GM12878 (cell line): ENCODE data around the gene GABRB1. TPM values are rescaled to one million over a fixed set of nuclear protein-coding genes. Genes with fewer than 3 reads are reported as not detected.

Experiments used
- ATAC-seq: fragments of 200-7000 bp; cut with Tn5 transposase; 3 replicates; pipeline ENCODE4 v1.9.1; 2020; ENCODE audit warnings: mild to moderate bottlenecking, moderate library complexity
- BruUV-seq: library from RNA; stranded (reverse); fragments of 400-500 nt; replicated peaks from 2 replicates; lab custom pipeline; 2021; lab: Mats Ljungman, UMichigan
- CTCF ChIA-PET: fragments of 300-600 bp; sonication (Branson Sonifier 250); formaldehyde crosslinking; extraction: SDS; loops from one replicate; lab custom pipeline; 2021; ENCODE audit warnings: inconsistent platforms; lab: Yijun Ruan, JAX
- POLR2A ChIA-PET: fragments of 350-600 bp; formaldehyde crosslinking; extraction: SDS; loops from one replicate; lab custom pipeline; 2021; ENCODE audit warnings: inconsistent platforms; lab: Charles Lee
- RAD21 ChIA-PET: fragments of 300-600 bp; sonication (Branson Sonifier 250); formaldehyde crosslinking; loops from one replicate; lab custom pipeline; 2023; ENCODE audit warnings: antibody characterized with exemption; ENCODE audit not compliant: unreplicated experiment; lab: Charles Lee
- SMC1A ChIA-PET: fragments of 300-600 bp; sonication (Branson Sonifier 250); formaldehyde crosslinking; loops from one replicate; lab custom pipeline; 2023; ENCODE audit not compliant: unreplicated experiment, uncharacterized antibody; lab: Charles Lee
- DNase-seq: peaks from one replicate; pipeline ENCODE4 v3.0.0-alpha.2; 2011; ENCODE audit warnings: low read depth, low spot score
- FAIRE-seq: peaks from 3 replicates; lab custom pipeline; 2011; peaks lifted over from hg19 to GRCh38; lab: Jason Lieb, UNC
- H2AFZ ChIP-seq: 2 replicates; pipeline ENCODE4 v1.6.0; 2011; ENCODE audit warnings: low read depth, low read length, control low read depth; ENCODE audit not compliant: control insufficient read depth
- H3K27ac ChIP-seq: 2 replicates; pipeline ENCODE4 v1.5.1; 2011; ENCODE audit warnings: control low read depth; ENCODE audit not compliant: control insufficient read depth, insufficient read depth
- H3K27me3 ChIP-seq, 2 experiments: replicated peaks in 1 of 2; 2 replicates each; pipeline versions ENCODE4 v1.6.0 to v1.6.1; 2011; ENCODE audit warnings: low read length in 1 of 2; ENCODE audit not compliant: control insufficient read depth in 2 of 2, insufficient read depth in 2 of 2
- H3K36me3 ChIP-seq, 2 experiments: 2 replicates each; pipeline ENCODE4 v1.5.1; 2011; ENCODE audit warnings: low read length in 1 of 2; ENCODE audit not compliant: control insufficient read depth in 2 of 2, insufficient read depth in 2 of 2
- H3K4me1 ChIP-seq: 2 replicates; pipeline ENCODE4 v1.6.1; 2011; ENCODE audit warnings: mild to moderate bottlenecking, low read length, moderate library complexity, mixed read lengths; ENCODE audit not compliant: control insufficient read depth, insufficient read depth
- H3K4me2 ChIP-seq: 2 replicates; pipeline ENCODE4 v1.6.0; 2011; ENCODE audit warnings: control low read depth; ENCODE audit not compliant: control insufficient read depth, insufficient read depth
- H3K4me3 ChIP-seq: fragments of 200-600 bp; sonication (generic); 2 replicates; pipeline ENCODE4 v1.5.1; 2016
- H3K79me2 ChIP-seq: 2 replicates; pipeline ENCODE4 v1.6.0; 2011; ENCODE audit warnings: low read length; ENCODE audit not compliant: control insufficient read depth, insufficient read depth
- H3K9ac ChIP-seq: 2 replicates; pipeline ENCODE4 v1.8.0; 2011; ENCODE audit warnings: low read length, control low read depth, mixed read lengths; ENCODE audit not compliant: control insufficient read depth, insufficient read depth
- H3K9me3 ChIP-seq: replicated peaks from 3 replicates; pipeline ENCODE4 v1.5.1; 2011; ENCODE audit warnings: mild to moderate bottlenecking, low read length; ENCODE audit not compliant: control insufficient read depth, insufficient read depth
- H4K20me1 ChIP-seq: 2 replicates; pipeline ENCODE4 v1.6.0; 2011; ENCODE audit not compliant: control insufficient read depth, insufficient read depth
- ASH2L ChIP-seq: fragments of 300-600, 200-600 bp; sonication (generic); IDR thresholded peaks from 2 replicates; pipeline ENCODE4 v1.6.1; 2017; ENCODE audit warnings: low read depth, mild to moderate bottlenecking, borderline replicate concordance
- HDAC2 ChIP-seq: fragments of 200-600 bp; sonication (generic); IDR thresholded peaks from 2 replicates; pipeline ENCODE4 v1.6.1; 2017
- RAD21 ChIP-seq: IDR thresholded peaks from 2 replicates; pipeline ENCODE4 v1.6.1; 2011; ENCODE audit warnings: mild to moderate bottlenecking, low read depth, low read length, moderate library complexity; ENCODE audit not compliant: insufficient read depth
- TAF1 ChIP-seq: IDR thresholded peaks from 2 replicates; pipeline ENCODE4 v1.6.1; 2011; ENCODE audit warnings: mild to moderate bottlenecking, low read depth, low read length, borderline replicate concordance
- TCF7 ChIP-seq: IDR thresholded peaks from 2 replicates; pipeline ENCODE4 v1.6.1; 2014; ENCODE audit warnings: antibody characterized with exemption, borderline replicate concordance
- WGBS: methylation state at CpG from one replicate; pipeline ENCODE4 v1.1.6; 2016; ENCODE audit warnings: low lambda C conversion rate; ENCODE audit not compliant: insufficient replicate concordance, insufficient coverage; ENCODE audit errors: missing lambda C conversion rate; 5-methylcytosine and 5-hydroxymethylcytosine counted together
- in situ Hi-C: fragments of 300-500 bp; cut with MboI; formaldehyde crosslinking; loops from 9 replicates; pipeline ENCODE4 v1.14.3; 2018; ENCODE audit warnings: mixed read lengths
- intact Hi-C: fragments of 100-400 bp; cut with micrococcal nuclease; formaldehyde crosslinking; loops from one replicate; pipeline ENCODE4 v1.14.2; 2022; ENCODE audit not compliant: unreplicated experiment
- polyA plus RNA-seq, 11 experiments: library from polyadenylated mRNA; depleted of rRNA in 4 of 11; unstranded in 6 of 11; stranded (reverse) in 5 of 11; fragments of >200 nt; fragmentation: Nextera tagmentation in 4 of 11; fragmentation: Illumina TruSeq in 1 of 11; extraction: Ambion mirVana in 4 of 11; extraction: Trizol in 1 of 11; gene quantifications; 1 replicate in 1 of 11; 2 replicates in 10 of 11; pipeline versions ENCODE4 v1.2.1 to v1.2.3, GENCODE V29; 2011 to 2016; ENCODE audit warnings: inconsistent platforms in 2 of 11, missing spikeins in 2 of 11, low read depth in 1 of 11
- total RNA-seq, 4 experiments: library from RNA; depleted of rRNA in 3 of 4; stranded (reverse); fragments of >200 nt in 3 of 4; fragmentation: Illumina TruSeq in 1 of 4; extraction: Trizol in 1 of 4; gene quantifications; 2 replicates each; pipeline versions ENCODE4 v1.2.1 to v1.2.3, GENCODE V29; 2013 to 2021
- TF ChIP-seq, protein P1 (sequence below): fragments of 450-650 bp; formaldehyde crosslinking; IDR thresholded peaks from 2 replicates; pipeline ENCODE4 v1.5.0; 2022; ENCODE audit warnings: mild to moderate bottlenecking, missing genetic modification characterization
- TF ChIP-seq, protein P2 (sequence below): fragments of 450-650 bp; IDR thresholded peaks from 2 replicates; pipeline ENCODE4 v1.6.1; 2017; ENCODE audit warnings: mild to moderate bottlenecking, moderate library complexity
- TF ChIP-seq, protein P3 (sequence below): IDR thresholded peaks from 2 replicates; pipeline ENCODE4 v1.6.1; 2011; ENCODE audit warnings: borderline replicate concordance, low read depth, mild to moderate bottlenecking, moderate library complexity, mixed read lengths, low read length; ENCODE audit not compliant: insufficient read depth; ENCODE audit errors: extremely low read length
- TF ChIP-seq, protein P4 (sequence below): IDR thresholded peaks from 2 replicates; pipeline ENCODE4 v1.6.1; 2011; ENCODE audit warnings: mild to moderate bottlenecking, low read depth, low read length, moderate library complexity; ENCODE audit not compliant: insufficient replicate concordance

Gene GABRB1
- total and polyA plus RNA-seq, 10 of the 15 experiments (the other 5 are each of a cell fraction or from before 2014, with no cell fraction given): 0.13 to 0.92 TPM; not detected in 8

DNA sequence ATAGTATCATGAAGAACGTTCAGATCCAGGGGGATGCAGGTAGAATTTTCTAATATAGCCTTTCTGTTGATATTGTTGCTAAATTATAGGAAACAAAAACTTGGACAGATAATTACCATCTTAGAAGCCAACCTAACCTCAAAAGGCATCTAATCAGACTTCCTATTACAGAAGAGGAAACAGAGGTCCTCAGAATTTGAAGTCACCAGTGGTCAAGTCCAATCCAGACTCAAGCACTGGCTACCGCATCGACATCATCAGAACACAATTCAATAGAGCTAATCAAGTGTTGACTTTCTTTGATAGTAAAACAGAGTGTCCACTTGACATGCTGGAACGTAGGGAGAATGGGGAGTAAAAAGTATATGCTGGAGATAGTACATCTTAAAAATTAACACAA, 443.4 kb downstream of the GABRB1 start:
- no peak overlapping the region for H3K9ac ChIP-seq
- SMC1A ChIA-PET: interaction anchor here (1.1 to 1.3 kb wide), 3 partner anchors 10 to 52 kb away, joined by 3 to 7 read pairs (median 7); partner anchors contain the start of gene ATP10D
- H3K27me3 ChIP-seq: no peaks in the 10 kb centered on the region
- no peak overlapping the region for H3K4me3 ChIP-seq
- no peaks in the 10 kb centered on the region for H4K20me1 ChIP-seq
- no peaks in the 10 kb centered on the region for H3K36me3 ChIP-seq
- WGBS: 51% methylated on average over 4 of the region's 4 CpGs
- FAIRE-seq (no peak), DNase-seq (no peak), ATAC-seq (no peak)
- no peaks in the 10 kb centered on the region for H3K9me3 ChIP-seq
- H2AFZ ChIP-seq: no peak overlapping the region
- no peak overlapping the region for H3K4me2 ChIP-seq
- POLR2A ChIA-PET: no interaction called here
- H3K27ac ChIP-seq: no peak overlapping the region
- no TSS peak for BruUV-seq
- no peaks in the 10 kb centered on the region for H3K4me1 ChIP-seq
- RAD21 ChIA-PET: interaction anchor here (1.5 kb wide), 1 partner anchor 9 kb away, joined by 4 read pairs; no protein-coding TSS in a partner anchor
- TF ChIP-seq, protein P1, sequence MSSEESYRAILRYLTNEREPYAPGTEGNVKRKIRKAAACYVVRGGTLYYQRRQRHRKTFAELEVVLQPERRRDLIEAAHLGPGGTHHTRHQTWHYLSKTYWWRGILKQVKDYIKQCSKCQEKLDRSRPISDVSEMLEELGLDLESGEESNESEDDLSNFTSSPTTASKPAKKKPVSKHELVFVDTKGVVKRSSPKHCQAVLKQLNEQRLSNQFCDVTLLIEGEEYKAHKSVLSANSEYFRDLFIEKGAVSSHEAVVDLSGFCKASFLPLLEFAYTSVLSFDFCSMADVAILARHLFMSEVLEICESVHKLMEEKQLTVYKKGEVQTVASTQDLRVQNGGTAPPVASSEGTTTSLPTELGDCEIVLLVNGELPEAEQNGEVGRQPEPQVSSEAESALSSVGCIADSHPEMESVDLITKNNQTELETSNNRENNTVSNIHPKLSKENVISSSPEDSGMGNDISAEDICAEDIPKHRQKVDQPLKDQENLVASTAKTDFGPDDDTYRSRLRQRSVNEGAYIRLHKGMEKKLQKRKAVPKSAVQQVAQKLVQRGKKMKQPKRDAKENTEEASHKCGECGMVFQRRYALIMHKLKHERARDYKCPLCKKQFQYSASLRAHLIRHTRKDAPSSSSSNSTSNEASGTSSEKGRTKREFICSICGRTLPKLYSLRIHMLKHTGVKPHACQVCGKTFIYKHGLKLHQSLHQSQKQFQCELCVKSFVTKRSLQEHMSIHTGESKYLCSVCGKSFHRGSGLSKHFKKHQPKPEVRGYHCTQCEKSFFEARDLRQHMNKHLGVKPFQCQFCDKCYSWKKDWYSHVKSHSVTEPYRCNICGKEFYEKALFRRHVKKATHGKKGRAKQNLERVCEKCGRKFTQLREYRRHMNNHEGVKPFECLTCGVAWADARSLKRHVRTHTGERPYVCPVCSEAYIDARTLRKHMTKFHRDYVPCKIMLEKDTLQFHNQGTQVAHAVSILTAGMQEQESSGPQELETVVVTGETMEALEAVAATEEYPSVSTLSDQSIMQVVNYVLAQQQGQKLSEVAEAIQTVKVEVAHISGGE: no peak
- no peak for TF ChIP-seq ASH2L
- no peak for TF ChIP-seq RAD21
- TF ChIP-seq TCF7: no peak
- TF ChIP-seq, protein P2, sequence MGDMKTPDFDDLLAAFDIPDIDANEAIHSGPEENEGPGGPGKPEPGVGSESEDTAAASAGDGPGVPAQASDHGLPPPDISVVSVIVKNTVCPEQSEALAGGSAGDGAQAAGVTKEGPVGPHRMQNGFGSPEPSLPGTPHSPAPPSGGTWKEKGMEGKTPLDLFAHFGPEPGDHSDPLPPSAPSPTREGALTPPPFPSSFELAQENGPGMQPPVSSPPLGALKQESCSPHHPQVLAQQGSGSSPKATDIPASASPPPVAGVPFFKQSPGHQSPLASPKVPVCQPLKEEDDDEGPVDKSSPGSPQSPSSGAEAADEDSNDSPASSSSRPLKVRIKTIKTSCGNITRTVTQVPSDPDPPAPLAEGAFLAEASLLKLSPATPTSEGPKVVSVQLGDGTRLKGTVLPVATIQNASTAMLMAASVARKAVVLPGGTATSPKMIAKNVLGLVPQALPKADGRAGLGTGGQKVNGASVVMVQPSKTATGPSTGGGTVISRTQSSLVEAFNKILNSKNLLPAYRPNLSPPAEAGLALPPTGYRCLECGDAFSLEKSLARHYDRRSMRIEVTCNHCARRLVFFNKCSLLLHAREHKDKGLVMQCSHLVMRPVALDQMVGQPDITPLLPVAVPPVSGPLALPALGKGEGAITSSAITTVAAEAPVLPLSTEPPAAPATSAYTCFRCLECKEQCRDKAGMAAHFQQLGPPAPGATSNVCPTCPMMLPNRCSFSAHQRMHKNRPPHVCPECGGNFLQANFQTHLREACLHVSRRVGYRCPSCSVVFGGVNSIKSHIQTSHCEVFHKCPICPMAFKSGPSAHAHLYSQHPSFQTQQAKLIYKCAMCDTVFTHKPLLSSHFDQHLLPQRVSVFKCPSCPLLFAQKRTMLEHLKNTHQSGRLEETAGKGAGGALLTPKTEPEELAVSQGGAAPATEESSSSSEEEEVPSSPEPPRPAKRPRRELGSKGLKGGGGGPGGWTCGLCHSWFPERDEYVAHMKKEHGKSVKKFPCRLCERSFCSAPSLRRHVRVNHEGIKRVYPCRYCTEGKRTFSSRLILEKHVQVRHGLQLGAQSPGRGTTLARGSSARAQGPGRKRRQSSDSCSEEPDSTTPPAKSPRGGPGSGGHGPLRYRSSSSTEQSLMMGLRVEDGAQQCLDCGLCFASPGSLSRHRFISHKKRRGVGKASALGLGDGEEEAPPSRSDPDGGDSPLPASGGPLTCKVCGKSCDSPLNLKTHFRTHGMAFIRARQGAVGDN: no peak
- TF ChIP-seq, protein P3, sequence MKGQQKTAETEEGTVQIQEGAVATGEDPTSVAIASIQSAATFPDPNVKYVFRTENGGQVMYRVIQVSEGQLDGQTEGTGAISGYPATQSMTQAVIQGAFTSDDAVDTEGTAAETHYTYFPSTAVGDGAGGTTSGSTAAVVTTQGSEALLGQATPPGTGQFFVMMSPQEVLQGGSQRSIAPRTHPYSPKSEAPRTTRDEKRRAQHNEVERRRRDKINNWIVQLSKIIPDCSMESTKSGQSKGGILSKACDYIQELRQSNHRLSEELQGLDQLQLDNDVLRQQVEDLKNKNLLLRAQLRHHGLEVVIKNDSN: no peak
- no peak for TF ChIP-seq HDAC2
- no peak for TF ChIP-seq TAF1
- TF ChIP-seq, protein P4, sequence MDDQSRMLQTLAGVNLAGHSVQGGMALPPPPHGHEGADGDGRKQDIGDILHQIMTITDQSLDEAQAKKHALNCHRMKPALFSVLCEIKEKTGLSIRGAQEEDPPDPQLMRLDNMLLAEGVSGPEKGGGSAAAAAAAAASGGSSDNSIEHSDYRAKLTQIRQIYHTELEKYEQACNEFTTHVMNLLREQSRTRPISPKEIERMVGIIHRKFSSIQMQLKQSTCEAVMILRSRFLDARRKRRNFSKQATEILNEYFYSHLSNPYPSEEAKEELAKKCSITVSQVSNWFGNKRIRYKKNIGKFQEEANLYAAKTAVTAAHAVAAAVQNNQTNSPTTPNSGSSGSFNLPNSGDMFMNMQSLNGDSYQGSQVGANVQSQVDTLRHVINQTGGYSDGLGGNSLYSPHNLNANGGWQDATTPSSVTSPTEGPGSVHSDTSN: no peak
- in situ Hi-C loops (no loop called here), intact Hi-C loops (no loop called here)
- H3K79me2 ChIP-seq: no peaks in the 10 kb centered on the region
- CTCF ChIA-PET: interaction anchor here (1.5 kb wide), 1 partner anchor 9 kb away, joined by 8 read pairs; no protein-coding TSS in a partner anchor
